ENCODE results near the gene FGF14. TPM values are rescaled to one million over a fixed set of nuclear protein-coding genes. Genes with fewer than 3 reads are reported as not detected.
"Not testable (repeated sequence)": the region's sequence is repeated elsewhere in the genome, so short reads cannot be mapped to it uniquely, and the experiment has no call there.

The FGF14 gene
- polyA plus RNA-seq, 1 donor: 0.04 TPM

- DNase-seq: no peak
Measured at GRCh38 chr13:102192858-102193257, 209.0 kb downstream of the FGF14 start.

GRCh38 chr13:102191951-102192502 lies 209.8 kb downstream of the FGF14 start:
- no peak for DNase-seq

- DNase-seq: no peak
Measured at GRCh38 chr13:102190930-102191329, 210.9 kb downstream of the FGF14 start.

- DNase-seq: no peak
Measured at GRCh38 chr13:102187313-102187712, 214.5 kb downstream of the FGF14 start.

GRCh38 chr13:102185375-102185984 lies 216.4 kb downstream of the FGF14 start:
- DNase-seq: no peak

GRCh38 chr13:102183509-102184182 lies 218.2 kb downstream of the FGF14 start:
- no peak for DNase-seq

GRCh38 chr13:102182170-102182569 lies 219.7 kb downstream of the FGF14 start:
- DNase-seq: no peak

GRCh38 chr13:102177431-102177830 lies 224.4 kb downstream of the FGF14 start:
- DNase-seq: peak; percentile 34

GRCh38 chr13:102176846-102177245 lies 225.0 kb downstream of the FGF14 start:
- DNase-seq: no peak

- no peak for DNase-seq
Measured at GRCh38 chr13:102172406-102172805, 229.4 kb downstream of the FGF14 start.

GRCh38 chr13:102170305-102170704 lies 231.5 kb downstream of the FGF14 start:
- no peak for DNase-seq

GRCh38 chr13:102169471-102170015 lies 232.3 kb downstream of the FGF14 start:
- DNase-seq: no peak

GRCh38 chr13:102152790-102153189 lies 249.1 kb downstream of the FGF14 start:
- DNase-seq: no peak

GRCh38 chr13:102147353-102147752 lies 254.5 kb downstream of the FGF14 start:
- DNase-seq: no peak

GRCh38 chr13:102145750-102146149 lies 256.1 kb downstream of the FGF14 start:
- no peak for DNase-seq

- DNase-seq: no peak
Measured at GRCh38 chr13:102142473-102142826, 259.4 kb downstream of the FGF14 start.

- peak; percentile 18 for DNase-seq
Measured at GRCh38 chr13:102141625-102142472, 260.0 kb downstream of the FGF14 start.

- DNase-seq: no peak
Measured at GRCh38 chr13:102139626-102140025, 262.2 kb downstream of the FGF14 start.

- no peak for DNase-seq
Measured at GRCh38 chr13:102138635-102139190, 263.1 kb downstream of the FGF14 start.

- DNase-seq: not testable (repeated sequence)
Measured at GRCh38 chr13:102137904-102138303, 263.9 kb downstream of the FGF14 start.

GRCh38 chr13:102136735-102137296 lies 265.0 kb downstream of the FGF14 start:
- DNase-seq: no peak

GRCh38 chr13:102132777-102133295 lies 269.0 kb downstream of the FGF14 start:
- DNase-seq: no peak
